ENCODE measurements around the gene RFX3.

- TF ChIP-seq, protein P1, sequence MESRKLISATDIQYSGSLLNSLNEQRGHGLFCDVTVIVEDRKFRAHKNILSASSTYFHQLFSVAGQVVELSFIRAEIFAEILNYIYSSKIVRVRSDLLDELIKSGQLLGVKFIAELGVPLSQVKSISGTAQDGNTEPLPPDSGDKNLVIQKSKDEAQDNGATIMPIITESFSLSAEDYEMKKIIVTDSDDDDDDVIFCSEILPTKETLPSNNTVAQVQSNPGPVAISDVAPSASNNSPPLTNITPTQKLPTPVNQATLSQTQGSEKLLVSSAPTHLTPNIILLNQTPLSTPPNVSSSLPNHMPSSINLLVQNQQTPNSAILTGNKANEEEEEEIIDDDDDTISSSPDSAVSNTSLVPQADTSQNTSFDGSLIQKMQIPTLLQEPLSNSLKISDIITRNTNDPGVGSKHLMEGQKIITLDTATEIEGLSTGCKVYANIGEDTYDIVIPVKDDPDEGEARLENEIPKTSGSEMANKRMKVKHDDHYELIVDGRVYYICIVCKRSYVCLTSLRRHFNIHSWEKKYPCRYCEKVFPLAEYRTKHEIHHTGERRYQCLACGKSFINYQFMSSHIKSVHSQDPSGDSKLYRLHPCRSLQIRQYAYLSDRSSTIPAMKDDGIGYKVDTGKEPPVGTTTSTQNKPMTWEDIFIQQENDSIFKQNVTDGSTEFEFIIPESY (IDR thresholded peaks at IDR 0.05) = no peak
- TF ChIP-seq, protein P2, sequence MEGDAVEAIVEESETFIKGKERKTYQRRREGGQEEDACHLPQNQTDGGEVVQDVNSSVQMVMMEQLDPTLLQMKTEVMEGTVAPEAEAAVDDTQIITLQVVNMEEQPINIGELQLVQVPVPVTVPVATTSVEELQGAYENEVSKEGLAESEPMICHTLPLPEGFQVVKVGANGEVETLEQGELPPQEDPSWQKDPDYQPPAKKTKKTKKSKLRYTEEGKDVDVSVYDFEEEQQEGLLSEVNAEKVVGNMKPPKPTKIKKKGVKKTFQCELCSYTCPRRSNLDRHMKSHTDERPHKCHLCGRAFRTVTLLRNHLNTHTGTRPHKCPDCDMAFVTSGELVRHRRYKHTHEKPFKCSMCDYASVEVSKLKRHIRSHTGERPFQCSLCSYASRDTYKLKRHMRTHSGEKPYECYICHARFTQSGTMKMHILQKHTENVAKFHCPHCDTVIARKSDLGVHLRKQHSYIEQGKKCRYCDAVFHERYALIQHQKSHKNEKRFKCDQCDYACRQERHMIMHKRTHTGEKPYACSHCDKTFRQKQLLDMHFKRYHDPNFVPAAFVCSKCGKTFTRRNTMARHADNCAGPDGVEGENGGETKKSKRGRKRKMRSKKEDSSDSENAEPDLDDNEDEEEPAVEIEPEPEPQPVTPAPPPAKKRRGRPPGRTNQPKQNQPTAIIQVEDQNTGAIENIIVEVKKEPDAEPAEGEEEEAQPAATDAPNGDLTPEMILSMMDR (IDR thresholded peaks at IDR 0.05; ENCODE audit: low read depth, low read length, missing input control) = no peak
- no peak for TF ChIP-seq SP1 (IDR thresholded peaks at IDR 0.05)
- no peak for TF ChIP-seq JUND (IDR thresholded peaks at IDR 0.05)
- TF ChIP-seq, protein P3, sequence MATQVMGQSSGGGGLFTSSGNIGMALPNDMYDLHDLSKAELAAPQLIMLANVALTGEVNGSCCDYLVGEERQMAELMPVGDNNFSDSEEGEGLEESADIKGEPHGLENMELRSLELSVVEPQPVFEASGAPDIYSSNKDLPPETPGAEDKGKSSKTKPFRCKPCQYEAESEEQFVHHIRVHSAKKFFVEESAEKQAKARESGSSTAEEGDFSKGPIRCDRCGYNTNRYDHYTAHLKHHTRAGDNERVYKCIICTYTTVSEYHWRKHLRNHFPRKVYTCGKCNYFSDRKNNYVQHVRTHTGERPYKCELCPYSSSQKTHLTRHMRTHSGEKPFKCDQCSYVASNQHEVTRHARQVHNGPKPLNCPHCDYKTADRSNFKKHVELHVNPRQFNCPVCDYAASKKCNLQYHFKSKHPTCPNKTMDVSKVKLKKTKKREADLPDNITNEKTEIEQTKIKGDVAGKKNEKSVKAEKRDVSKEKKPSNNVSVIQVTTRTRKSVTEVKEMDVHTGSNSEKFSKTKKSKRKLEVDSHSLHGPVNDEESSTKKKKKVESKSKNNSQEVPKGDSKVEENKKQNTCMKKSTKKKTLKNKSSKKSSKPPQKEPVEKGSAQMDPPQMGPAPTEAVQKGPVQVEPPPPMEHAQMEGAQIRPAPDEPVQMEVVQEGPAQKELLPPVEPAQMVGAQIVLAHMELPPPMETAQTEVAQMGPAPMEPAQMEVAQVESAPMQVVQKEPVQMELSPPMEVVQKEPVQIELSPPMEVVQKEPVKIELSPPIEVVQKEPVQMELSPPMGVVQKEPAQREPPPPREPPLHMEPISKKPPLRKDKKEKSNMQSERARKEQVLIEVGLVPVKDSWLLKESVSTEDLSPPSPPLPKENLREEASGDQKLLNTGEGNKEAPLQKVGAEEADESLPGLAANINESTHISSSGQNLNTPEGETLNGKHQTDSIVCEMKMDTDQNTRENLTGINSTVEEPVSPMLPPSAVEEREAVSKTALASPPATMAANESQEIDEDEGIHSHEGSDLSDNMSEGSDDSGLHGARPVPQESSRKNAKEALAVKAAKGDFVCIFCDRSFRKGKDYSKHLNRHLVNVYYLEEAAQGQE (IDR thresholded peaks at IDR 0.05) = no peak
- no peak for TF ChIP-seq TAF1 (conservative IDR thresholded peaks at IDR 0.05)
- TF ChIP-seq MAX (IDR thresholded peaks at IDR 0.05) = no peak
- TF ChIP-seq YY1 (IDR thresholded peaks at IDR 0.05) = no peak
- no peak for TF ChIP-seq RAD21 (IDR thresholded peaks at IDR 0.05)
- TF ChIP-seq, protein P4, sequence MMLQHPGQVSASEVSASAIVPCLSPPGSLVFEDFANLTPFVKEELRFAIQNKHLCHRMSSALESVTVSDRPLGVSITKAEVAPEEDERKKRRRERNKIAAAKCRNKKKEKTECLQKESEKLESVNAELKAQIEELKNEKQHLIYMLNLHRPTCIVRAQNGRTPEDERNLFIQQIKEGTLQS (IDR thresholded peaks at IDR 0.05) = no peak
- TF ChIP-seq RXRA (IDR thresholded peaks at IDR 0.05) = no peak
- no peak for TF ChIP-seq NR2F2 (IDR thresholded peaks at IDR 0.05)
- TF ChIP-seq EGR1 (IDR thresholded peaks at IDR 0.05; ENCODE audit: low read depth in 2 of 2) = no peak
- no peak for TF ChIP-seq HNF4G (IDR thresholded peaks at IDR 0.05)
Measured at GRCh38 chr9:3244963-3245653, 280.7 kb downstream of the RFX3 start.

Data from liver (tissue), 3 donors.